BE2C (cell line): ENCODE measurements around the gene TNMD. TPM values are rescaled to one million over a fixed set of nuclear protein-coding genes. Genes with fewer than 3 reads are reported as not detected.
A peak's percentile ranks its signal among the peaks of the same experiment; 100 is the strongest.
"Not testable (repeated sequence)": the region's sequence is repeated elsewhere in the genome, so short reads cannot be mapped to it uniquely, and the experiment has no call there.

Source experiments
- DNase-seq: peaks from one replicate; pipeline ENCODE4 v3.0.0-alpha.2; 2020
- H3K27me3 ChIP-seq: fragments of 250-450 bp; sonication (Bioruptor Pico); 2 replicates; pipeline ENCODE4 v1.5.1; 2020; ENCODE audit warnings: mild to moderate bottlenecking
- H3K36me3 ChIP-seq: fragments of 250-450 bp; sonication (Bioruptor Pico); 2 replicates; pipeline ENCODE4 v1.5.1; 2020; ENCODE audit warnings: mild to moderate bottlenecking
- H3K4me1 ChIP-seq: fragments of 250-450 bp; sonication (Bioruptor Pico); 2 replicates; pipeline ENCODE4 v1.5.1; 2020
- H3K4me3 ChIP-seq: 2 replicates; pipeline ENCODE4 v1.5.1; 2011; ENCODE audit warnings: low read depth, low read length
- H3K9me3 ChIP-seq: fragments of 250-450 bp; sonication (Bioruptor Pico); 2 replicates; pipeline ENCODE4 v1.5.1; 2020
- polyA plus RNA-seq: library from polyadenylated mRNA; unstranded; fragments of >200 nt; gene quantifications from one replicate; pipeline ENCODE4 v1.2.1, GENCODE V29; 2012; ENCODE audit warnings: low read depth, missing spikeins; ENCODE audit not compliant: insufficient read length, insufficient read depth
- TF ChIP-seq, protein P1 (sequence below): IDR thresholded peaks from 2 replicates; pipeline ENCODE4 v1.5.1; 2012; ENCODE audit warnings: mild to moderate bottlenecking, low read depth, low read length

TNMD gene
- polyA plus RNA-seq, result not detected

DNA sequence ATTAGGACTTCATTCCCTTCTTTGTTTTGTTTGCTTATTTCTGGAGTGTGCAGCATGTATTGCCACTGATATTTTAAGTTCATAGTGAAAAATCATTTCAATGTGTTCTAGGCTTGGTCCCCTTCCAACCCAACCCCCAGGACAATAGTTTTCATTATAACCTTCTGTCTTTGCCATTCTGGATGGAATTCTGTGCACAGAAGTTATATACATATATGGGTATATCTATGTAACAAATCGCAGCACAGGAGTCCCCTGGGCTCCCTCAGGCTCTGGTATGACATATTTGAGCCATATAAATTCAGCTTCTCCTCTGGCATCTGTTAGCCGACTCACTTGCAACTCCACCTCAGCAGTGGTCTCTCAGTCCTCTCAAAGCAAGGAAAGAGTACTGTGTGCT, at the start of gene TNMD:
Gene TNMD, plus strand, starts transcription at position 326 of the 400 bp plus-strand sequence. CDS start 83 bp downstream, outside the sequence.
- TF ChIP-seq, protein P1, sequence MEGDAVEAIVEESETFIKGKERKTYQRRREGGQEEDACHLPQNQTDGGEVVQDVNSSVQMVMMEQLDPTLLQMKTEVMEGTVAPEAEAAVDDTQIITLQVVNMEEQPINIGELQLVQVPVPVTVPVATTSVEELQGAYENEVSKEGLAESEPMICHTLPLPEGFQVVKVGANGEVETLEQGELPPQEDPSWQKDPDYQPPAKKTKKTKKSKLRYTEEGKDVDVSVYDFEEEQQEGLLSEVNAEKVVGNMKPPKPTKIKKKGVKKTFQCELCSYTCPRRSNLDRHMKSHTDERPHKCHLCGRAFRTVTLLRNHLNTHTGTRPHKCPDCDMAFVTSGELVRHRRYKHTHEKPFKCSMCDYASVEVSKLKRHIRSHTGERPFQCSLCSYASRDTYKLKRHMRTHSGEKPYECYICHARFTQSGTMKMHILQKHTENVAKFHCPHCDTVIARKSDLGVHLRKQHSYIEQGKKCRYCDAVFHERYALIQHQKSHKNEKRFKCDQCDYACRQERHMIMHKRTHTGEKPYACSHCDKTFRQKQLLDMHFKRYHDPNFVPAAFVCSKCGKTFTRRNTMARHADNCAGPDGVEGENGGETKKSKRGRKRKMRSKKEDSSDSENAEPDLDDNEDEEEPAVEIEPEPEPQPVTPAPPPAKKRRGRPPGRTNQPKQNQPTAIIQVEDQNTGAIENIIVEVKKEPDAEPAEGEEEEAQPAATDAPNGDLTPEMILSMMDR, result no peak
- no peaks in the 10 kb centered on the region for H3K4me1 ChIP-seq
- H3K4me3 ChIP-seq, result no peak within 1 kb of the TSS
- no peaks in the 10 kb centered on the region for H3K27me3 ChIP-seq
- H3K36me3 ChIP-seq, result no peaks in the 10 kb centered on the region
- H3K9me3 ChIP-seq, result no peaks in the 10 kb centered on the region
- DNase-seq, result no peak

- not testable (repeated sequence) for H3K4me3 ChIP-seq, H3K9me3 ChIP-seq, H3K4me1 ChIP-seq, DNase-seq, H3K36me3 ChIP-seq, H3K27me3 ChIP-seq
- TF ChIP-seq, protein P1, result 0 out of 2 replicates have a peak, but pooled peaks have one; percentile 12
Observed at GRCh38 chrX:100565534-100565933, 19.2 kb upstream of the TNMD start.

GRCh38 chrX:100586747-100587146, 2.0 kb downstream of the TNMD start:
- no peak for DNase-seq

GRCh38 chrX:100587861-100588260, 3.1 kb downstream of the TNMD start:
- Histone ChIP-seq H3K27me3 (no peaks in the 10 kb centered on the region), H3K4me3 (no peak overlapping the region), H3K9me3 (no peaks in the 10 kb centered on the region), H3K4me1 (no peaks in the 10 kb centered on the region), H3K36me3 (no peaks in the 10 kb centered on the region)
- no peak for DNase-seq
- TF ChIP-seq, protein P1, result no peak

More at GRCh38 chrX:100586747-100587146, 2.0 kb downstream of the TNMD start:
- Histone ChIP-seq H3K4me1 (no peaks in the 10 kb centered on the region), H3K4me3 (no peak overlapping the region), H3K27me3 (no peaks in the 10 kb centered on the region), H3K9me3 (no peaks in the 10 kb centered on the region), H3K36me3 (no peaks in the 10 kb centered on the region)
- TF ChIP-seq, protein P1, result no peak

GRCh38 chrX:100591256-100592051, 6.7 kb downstream of the TNMD start:
- Histone ChIP-seq H3K27me3 (no peaks in the 10 kb centered on the region), H3K4me1 (no peaks in the 10 kb centered on the region), H3K9me3 (no peaks in the 10 kb centered on the region), H3K4me3 (no peak overlapping the region), H3K36me3 (no peaks in the 10 kb centered on the region)
- TF ChIP-seq, protein P1, result no peak
- no peak for DNase-seq

GRCh38 chrX:100593126-100593525, 8.4 kb downstream of the TNMD start:
- TF ChIP-seq, protein P1, result no peak
- no peak overlapping the region for H3K4me3 ChIP-seq

More at GRCh38 chrX:100593126-100593525, 8.4 kb downstream of the TNMD start:
- Histone ChIP-seq H3K9me3 (no peaks in the 10 kb centered on the region), H3K4me1 (no peaks in the 10 kb centered on the region), H3K27me3 (no peaks in the 10 kb centered on the region), H3K36me3 (no peaks in the 10 kb centered on the region)
- DNase-seq, result no peak
